UCSD-AML1 (cell line): ENCODE results near the gene ITPR1.

Experiments
- DNase-seq: peaks from one replicate; lab custom pipeline; 2025; ENCODE audit not compliant: unreplicated experiment; lab: John Stamatoyannopoulos, UW

The ITPR1 gene

DNA sequence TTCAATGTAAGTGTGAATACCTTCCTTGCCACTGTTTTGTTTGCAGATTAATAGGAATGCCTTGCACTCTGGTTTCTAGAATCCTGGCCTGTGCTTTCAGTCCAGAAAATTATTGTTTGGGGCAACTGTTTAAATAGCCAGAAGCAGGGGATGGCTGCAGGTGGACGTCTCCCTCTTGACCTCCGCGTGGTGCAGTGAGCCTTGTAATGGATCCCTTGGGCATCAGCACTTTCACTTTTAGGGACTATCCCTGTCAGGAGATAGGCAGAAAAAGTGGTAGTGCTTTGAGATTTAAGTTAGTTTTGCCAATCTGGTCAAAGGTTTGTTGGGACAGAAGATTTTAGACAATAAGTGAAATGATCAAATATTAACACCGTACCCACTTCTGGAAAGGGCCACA is 307.4 kb downstream of the ITPR1 start:
- no peak for DNase-seq

DNA sequence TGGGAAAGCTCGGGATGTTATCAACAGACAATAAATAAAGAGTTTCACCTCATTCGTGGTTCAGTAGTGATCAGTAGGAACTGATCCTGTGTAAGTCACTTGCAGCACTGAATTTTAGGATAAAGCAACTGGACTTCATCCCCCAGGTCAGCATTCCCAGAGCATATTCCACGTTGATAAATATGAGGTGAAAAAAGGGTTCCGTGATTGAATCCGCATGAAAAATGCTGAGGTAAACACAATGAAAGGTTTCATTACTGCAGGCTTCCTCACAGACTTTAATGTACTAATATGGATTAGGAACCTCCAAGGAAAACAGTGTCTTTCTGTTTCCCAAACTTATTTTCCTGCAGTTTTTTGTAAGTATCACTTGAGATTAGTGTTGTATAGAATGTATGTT is 308.7 kb downstream of the ITPR1 start:
- DNase-seq, result no peak

DNA sequence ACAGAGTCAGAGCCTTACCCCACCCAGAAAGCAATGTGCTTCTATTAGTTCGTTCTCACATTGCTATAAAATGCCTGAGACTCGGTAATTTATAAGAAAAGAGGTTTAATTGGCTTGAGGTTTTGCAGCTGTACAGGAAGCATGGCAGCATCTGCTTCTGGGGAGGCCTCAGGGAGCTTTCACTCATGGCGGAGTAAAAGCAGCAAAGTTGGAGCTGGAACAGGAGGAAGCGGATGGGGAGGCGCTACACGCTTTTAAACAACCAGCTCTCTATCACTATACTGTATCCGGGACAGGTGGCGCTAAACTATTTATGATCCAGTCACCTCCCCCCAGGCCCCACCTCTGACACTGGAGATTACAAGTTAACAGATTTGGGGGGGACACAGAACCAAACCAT is 309.8 kb downstream of the ITPR1 start:
- DNase-seq, result no peak

DNA sequence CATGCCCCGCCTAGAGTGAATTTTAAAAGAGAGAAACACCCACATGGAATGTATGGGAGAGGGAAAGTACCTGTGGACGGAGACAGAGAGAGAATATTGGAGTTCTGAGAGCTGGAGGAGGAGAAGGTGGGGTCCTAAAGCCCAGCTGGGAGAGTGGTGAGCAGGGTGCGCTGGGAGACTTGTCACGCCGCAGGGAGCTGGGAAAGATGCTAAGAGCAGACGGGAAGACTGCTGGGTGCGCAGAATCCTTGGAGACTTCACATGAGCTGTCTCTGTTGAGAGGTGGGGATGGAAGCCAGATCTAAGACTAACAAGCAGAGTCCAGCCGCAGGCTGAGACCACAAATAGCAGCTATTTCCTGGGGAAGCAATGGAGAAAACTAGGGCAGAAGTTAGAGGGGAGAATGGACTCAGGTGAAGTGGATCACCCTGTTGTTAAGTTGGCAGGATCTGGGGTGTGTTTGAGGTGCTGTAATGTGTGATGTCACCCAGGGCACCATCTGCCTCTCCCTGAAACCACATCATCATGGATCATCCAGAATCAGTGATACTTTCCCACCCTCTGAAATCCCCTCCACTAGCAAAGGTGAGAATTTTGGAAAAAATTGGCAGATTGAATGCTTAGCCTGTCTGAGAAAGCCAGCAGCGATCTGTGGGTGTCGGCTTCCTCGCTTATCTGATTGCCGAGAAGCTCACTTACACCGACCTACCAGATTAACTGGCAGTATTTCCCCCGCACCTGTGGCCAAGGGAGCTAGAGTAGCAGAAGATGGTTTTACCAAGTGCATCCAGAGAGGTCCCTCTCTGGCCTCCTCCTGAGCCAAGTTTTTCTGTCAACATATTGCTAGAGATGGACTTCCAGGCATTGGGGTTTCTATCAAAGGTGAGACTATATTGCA is 311.3 kb downstream of the ITPR1 start:
- DNase-seq, result no peak

DNA sequence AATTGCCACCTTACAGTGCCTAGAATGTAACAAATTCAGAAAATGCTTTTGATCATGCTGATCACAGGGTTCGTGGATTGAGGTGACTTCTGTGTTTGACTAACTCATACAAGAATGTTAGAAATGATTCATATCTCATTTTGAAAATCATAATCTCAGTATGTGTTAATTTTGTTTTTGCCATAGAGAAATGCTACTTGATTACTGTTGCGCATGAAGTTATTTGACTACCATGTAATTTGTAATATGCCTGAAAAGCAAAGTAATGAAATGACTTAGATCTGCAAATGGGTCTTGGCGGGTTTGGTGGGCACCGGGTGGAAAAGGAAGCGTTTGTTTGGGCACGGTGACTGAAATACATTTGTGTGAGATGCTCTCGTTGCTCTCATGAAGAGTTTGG is 312.5 kb downstream of the ITPR1 start:
- no peak for DNase-seq

DNA sequence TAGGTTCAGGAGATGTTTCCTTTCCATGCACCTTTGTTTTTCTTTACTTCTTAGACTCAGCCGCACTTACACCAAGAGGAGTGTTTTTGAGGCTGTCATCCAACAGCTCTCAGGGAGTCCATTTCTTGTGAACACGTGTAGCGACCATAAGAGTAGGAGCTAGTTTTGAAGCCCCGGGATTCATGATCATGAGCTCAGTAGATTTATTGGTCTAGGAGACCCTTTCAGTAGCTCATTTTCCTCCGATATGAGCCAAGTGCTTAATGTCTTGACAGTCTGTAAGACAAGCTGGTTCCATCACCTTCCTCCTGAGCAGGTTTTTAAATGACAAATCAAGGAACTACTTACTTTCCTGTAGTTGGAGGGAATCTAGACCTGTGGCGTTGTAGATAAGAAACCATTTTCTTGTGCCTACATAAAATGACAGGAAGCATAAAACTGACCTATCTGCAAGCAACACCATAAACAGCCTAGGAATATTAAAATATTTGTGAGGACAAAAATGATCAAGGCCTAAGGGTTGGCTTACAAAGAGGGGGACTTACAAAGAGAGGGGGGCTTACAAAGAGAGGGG is 313.5 kb downstream of the ITPR1 start:
- no peak for DNase-seq

DNA sequence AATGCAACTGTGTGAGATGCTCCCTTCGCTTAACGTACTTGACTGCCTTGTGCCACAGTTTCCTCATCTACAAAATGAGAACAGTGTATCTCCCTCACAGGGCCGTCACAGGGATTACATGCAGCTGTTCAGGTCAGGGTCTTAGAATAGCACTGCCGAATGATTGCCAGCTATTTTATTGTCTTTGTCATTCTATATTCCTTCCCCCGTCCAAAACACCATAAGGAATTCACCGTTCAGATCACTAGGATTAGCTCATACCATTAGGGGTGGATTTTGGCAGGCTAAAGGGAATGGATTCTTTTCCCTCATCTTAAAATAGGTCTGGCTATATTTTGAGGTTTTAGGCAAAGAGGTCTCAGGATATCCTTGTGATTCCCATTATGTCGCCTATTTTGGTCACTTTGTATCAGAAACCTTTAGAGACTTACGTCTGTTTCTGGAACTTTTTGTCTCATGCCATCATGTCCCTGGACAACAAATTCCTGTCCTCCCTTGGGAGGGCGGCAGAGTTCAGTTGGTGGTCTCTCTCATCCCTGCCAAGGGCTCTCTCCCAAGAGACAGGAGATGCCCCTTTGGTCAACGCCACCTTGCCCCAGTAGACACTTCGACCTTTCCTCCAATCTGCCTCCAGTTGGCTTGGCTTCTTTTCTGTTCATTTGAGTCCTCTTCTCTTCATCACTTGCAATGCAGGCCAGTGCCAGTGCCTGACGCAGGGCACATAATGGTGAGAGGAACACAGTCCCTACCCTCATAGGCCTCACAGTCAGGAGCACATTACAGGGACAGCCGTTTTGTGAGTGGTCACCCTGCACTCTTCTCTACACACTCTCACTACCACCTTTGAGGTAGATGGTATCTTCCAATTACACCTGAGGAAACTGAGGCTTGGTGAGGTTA is 314.5 kb downstream of the ITPR1 start:
- no peak for DNase-seq

DNA sequence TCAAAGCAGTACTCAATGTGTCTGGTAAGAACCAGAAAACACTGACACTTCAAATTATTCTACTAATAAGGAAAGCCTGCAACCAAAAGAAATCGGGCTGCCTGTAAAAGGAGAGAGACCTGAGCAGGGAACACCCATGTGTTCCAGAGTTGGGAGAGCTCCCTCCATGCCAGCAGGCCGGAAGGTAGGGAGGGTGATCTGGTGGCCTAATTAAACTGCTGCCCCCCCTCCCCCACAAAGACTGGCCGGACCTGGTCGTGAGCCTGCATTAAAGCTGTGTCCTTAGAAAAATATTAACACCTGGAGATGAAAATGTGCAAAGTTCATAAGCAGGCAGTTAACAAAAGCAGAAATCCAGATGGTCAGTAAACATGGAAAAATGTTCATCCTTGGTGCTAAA is 315.5 kb downstream of the ITPR1 start:
- DNase-seq, result no peak

DNA sequence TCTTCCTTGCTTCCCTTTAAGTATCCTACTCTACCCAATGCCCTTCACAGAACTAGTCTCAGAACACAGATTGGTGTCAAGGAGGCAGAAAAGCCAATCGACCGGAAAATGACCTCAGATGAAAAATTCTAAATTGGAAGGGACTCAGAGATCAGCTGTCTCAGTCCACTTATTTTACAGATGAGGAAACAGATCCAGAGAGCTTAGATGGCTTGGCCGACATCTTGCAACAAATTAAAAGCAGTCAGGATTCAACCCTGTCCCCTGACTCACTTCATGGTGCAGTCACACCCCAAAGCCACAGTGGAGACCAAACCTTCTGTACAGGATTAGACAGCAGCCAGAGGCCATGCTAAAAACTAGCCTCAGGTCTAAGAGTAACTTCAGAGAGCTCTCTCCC is 316.8 kb downstream of the ITPR1 start:
- DNase-seq, result no peak

DNA sequence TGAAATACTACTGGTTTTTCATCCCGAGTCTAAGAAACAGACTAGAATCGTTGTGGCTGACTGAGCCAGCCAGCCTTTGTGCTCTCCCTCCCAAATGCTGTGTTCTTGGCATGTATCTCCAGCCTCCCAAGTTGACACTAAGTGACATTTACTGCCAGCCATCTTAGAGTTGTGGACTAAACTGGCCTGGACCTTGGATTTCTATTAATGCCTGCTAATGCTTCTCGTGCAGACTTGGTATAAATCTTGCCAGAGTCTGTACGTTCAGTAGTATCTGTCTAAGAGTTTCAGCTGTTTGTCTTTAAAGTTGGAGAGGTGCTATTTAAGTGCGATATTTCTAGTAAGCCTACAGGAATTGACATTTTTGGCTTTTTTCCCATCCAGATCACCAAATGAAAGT is 319.4 kb downstream of the ITPR1 start:
- DNase-seq, result no peak

DNA sequence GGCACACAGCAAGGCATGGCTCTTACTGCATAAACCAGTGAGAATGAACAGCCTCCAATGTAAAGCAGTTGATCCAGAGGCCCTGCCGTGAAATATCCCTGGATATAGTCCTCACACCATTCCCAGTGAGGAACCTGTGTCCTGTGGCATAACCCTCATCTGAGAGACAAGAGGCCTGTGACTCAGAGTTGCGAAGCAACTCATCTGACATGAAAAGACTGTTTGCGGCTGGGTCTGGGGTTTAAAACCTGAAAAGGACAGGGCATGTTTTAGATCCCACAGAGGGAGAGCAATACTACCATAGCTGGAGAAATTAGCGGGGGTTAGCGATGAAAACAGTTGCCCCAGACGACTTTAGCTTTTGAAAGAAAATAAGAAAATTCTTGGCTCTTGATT is 320.8 kb downstream of the ITPR1 start:
- no peak for DNase-seq

DNA sequence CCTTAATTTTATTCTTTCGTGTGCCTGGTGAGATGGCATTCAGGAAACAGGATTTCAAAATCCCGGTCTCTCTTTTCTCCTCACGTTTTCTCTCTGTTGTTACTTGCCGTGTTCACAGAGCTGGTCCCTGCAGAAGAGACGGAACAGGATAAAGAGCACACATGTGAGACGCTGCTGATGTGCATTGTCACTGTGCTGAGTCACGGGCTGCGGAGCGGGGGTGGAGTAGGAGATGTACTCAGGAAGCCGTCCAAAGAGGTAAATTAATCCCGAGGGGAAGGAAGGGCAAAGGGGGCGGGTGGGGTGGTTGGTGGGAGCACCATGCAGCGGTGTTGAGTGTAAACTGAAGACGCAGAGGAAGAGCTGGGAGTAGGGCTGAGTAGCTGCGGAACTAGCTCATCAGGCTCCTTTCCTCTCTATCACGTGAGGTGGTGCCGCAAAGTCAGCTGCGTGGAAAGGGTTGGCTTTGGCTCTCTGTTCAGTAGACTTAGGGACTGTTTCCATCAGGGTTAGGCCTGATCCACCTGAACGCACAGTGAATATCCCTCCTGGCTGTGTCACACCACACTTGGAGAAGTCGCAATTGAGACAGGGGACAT is 321.3 kb downstream of the ITPR1 start:
- DNase-seq, result no peak

DNA sequence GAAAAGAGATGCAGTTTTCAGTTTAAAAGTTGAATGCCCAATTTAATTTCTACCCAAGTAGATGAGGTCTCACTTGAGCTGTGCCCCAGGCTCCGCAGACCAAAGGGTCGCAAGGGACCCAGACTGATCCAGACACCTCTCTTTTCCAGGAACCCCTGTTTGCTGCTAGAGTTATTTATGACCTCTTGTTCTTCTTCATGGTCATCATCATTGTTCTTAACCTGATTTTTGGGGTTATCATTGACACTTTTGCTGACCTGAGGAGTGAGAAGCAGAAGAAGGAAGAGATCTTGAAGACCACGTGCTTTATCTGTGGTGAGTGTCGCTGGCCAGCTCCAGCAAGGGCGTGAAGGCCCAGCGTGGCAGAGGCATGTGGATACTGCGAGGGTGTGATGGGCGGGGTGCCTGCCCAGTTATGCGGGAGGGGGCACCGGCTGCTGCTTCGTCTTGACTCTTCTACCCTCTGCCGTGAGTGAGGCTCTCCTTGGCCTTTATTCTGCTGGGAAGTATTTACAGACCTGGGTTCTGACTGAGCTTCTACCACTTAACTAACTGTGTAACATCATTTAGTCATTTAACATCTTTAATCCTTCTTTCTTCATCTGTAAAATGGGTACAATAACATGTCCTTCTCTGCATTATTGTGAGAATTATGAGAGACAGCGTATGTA is 321.9 kb downstream of the ITPR1 start:
- no peak for DNase-seq

DNA sequence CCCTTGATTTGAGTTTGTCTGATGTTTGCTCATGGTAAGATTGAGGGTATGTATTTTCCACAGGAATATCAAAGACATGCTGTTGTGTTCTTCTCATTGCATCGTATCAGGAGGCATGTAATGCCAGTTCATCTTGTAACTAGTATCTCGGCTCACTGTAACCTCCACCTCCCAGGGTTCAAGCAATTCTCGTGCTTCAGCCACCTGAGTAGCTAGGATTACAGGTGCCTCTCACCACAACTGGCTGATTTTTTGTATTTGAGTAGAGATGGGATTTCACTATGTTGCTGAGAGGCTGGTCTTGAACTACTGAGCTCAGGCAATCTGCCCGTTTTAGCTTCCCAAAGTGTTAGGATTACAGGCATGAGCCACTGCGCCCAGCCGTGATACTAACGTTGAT is 323.2 kb downstream of the ITPR1 start:
- no peak for DNase-seq

DNA sequence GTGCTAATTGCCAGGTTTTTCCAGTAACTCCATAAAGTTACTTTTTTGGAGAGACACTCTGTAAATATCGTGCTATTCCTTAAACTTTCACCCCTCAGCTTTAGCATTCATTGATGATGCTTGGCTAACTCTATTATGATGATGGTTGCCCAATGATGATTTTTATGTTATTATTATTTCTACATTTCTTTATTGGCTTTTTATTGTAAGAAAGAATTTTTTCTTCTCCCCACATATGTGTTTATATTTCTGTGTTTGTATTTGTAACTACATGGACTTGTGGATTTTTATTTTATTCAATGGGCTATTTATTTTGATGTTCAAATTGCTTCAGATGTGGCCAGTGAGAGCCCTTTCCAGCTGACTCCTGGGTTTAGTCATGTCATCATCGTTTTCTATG is 323.6 kb downstream of the ITPR1 start:
- DNase-seq, result no peak

DNA sequence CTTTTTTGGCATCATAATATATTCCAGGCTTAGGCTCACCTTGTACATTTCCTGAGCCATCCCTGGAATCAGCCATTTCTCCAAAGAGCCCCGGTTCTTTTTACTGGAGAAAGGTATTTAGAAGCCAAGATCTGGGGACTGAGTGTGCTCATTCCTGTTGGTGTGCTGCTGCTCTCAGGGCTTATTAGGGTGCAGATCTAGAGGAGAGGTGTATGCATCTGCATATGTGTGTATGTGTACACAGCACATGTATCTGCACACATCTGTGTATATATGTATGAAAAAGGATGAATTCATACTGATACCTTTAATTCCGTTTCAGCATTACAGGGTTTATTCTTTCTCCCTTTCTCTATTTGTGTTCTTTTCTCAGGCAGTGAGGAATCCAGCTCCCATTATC is 324.0 kb downstream of the ITPR1 start:
- no peak for DNase-seq

DNA sequence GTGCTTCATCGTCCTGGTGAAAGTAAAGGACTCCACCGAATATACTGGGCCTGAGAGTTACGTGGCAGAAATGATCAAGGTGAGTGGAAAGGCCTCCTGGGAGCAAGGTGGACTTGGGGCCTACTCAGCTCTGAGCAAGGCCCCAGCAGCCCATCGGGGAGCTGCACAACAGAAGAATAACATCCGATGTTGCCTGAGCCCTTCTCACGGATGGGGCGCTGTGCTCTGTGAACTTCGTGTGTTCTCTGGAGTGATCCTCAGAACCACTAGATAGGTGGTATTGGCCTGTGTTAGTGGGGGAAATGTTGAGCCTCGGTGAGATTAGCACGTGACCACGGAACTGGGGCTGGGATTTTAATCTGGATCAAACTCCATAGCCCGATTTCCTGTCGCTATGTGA is 325.0 kb downstream of the ITPR1 start:
- DNase-seq, result no peak

DNA sequence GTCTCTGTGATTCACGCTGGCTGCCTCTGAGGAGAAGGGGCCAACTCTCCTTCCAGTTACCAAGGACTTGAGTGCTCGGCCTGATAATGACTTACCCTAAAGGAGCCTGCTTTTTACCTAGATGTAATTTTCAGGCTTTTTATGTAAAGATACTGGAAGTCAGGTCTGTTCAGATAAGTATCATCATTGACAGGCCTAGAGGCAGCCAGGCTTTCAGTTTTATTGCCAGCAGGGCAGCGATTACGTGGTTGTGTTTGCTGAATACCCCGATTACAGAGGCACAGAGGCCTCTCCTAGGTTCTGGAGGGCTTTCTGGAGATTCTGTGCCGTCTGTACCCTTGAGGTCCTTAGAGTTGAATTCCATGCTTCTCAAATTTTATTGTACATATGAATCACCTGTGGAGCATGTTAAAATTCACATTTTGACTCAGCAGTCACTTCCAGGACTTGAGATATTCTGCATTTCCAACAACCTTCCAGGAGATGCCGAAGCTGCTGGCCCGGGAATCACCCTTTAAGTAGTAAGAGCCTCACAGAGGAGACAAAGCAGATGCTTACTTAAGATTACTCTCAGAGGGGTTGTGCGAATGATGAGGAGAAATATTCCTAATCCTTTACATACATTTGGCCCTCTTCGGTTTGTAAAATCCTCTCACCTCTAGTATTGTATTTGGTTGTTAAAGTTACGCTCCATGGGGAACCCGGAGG is 326.0 kb downstream of the ITPR1 start:
- DNase-seq, result no peak

DNA sequence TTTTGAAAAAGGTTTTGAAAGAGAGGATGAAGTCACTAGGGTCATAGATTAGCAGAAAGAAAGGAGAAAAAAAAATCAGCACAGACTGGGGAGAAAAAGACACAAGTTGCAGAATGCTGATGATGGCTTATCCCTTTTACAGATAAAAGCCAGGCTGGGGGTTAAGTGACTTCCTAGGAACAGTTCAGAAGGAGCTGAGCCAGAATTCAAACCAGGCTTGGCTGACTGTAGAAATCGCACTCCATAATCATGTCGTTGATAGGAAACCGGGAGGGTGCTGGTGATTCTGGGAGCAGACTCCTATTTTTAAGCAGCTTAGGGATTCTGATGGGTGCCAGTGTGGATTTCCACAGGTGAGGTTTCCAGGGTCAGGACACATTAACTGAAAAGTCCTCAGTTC is 326.6 kb downstream of the ITPR1 start:
- DNase-seq, result no peak
